Tibial nerve (tissue), 4 donors: Measurements from ENCODE around the gene DDTL. TPM values are rescaled to one million over a fixed set of nuclear protein-coding genes. Genes with fewer than 3 reads are reported as not detected.

ENCODE experiments used
- DNase-seq, 2 donors: peaks; one replicate each; pipeline ENCODE4 v3.0.0-alpha.2; 2019; ENCODE audit warnings: low spot score in 2 of 2
- H3K27ac ChIP-seq, 4 donors: fragments of 200-600 bp; sonication (generic) in 3 of 4; one replicate each; pipeline ENCODE4 v1.5.1; 2017 to 2019; ENCODE audit warnings: mild to moderate bottlenecking in 1 of 4
- H3K27me3 ChIP-seq, 2 donors: fragments of 200-600 bp; sonication (generic) in 1 of 2; one replicate each; pipeline versions ENCODE4 v1.5.1 to v1.6.0; 2017 to 2019
- H3K36me3 ChIP-seq, 3 donors: fragments of 200-600 bp; sonication (generic); one replicate each; pipeline ENCODE4 v1.5.1; 2018 to 2019
- H3K4me1 ChIP-seq, 4 donors: fragments of 200-600 bp; sonication (generic) in 3 of 4; one replicate each; pipeline ENCODE4 v1.5.1; 2017 to 2019
- H3K4me3 ChIP-seq, 4 donors: fragments of 200-600 bp; sonication (generic) in 3 of 4; one replicate each; pipeline ENCODE4 v1.5.1; 2017 to 2019; ENCODE audit warnings: mild to moderate bottlenecking in 1 of 4, moderate library complexity in 1 of 4
- H3K9me3 ChIP-seq, 4 donors: fragments of 200-600 bp; sonication (generic) in 3 of 4; one replicate each; pipeline ENCODE4 v1.5.1; 2017 to 2019
- CTCF ChIP-seq, 5 experiments: fragments of 200-600 bp in 3 of 5; fragments of 450-650 bp in 2 of 5; sonication (generic) in 3 of 5; IDR thresholded peaks; one replicate each; pipeline ENCODE4 v1.5.1; 2016 to 2019; ENCODE audit warnings: antibody characterized with exemption in 5 of 5, mild to moderate bottlenecking in 3 of 5, moderate library complexity in 2 of 5
- EP300 ChIP-seq, 2 donors: sonication (generic); formaldehyde crosslinking; IDR thresholded peaks; one replicate each; pipeline ENCODE4 v1.6.1; 2017; ENCODE audit warnings: antibody characterized with exemption in 2 of 2, mild to moderate bottlenecking in 1 of 2
- POLR2A ChIP-seq, 2 donors: fragments of 450-650 bp; IDR thresholded peaks; one replicate each; pipeline ENCODE4 v1.6.1; 2017; ENCODE audit warnings: antibody characterized with exemption in 2 of 2, mild to moderate bottlenecking in 2 of 2, moderate library complexity in 2 of 2
- WGBS, 2 donors: methylation state at CpG; one replicate each; pipeline ENCODE4 v1.1.5; 2018; 5-methylcytosine and 5-hydroxymethylcytosine counted together
- total RNA-seq, 4 donors: library from RNA; depleted of rRNA; stranded (reverse); fragments of >200 nt; gene quantifications; one replicate each; pipeline ENCODE4 v1.1.0, GENCODE V29; 2016

The DDTL gene
- total RNA-seq, 4 donors from 2014 or later: 2.4 to 4.6 (median 3.3) TPM; not detected in 1

GRCh38 chr22:24008381-24009226 lies 41.9 kb downstream of the DDTL start:
- no peak for DNase-seq
- 82 to 86% methylated on average over 6 of the region's 6 CpGs for WGBS, 2 donors
- no peak overlapping the region for H3K4me3 ChIP-seq
- no peaks in the 10 kb centered on the region for H3K27me3 ChIP-seq
- TF ChIP-seq CTCF (IDR thresholded peaks at IDR 0.05): no peak
- TF ChIP-seq POLR2A (IDR thresholded peaks at IDR 0.05): no peak
- no peak for TF ChIP-seq EP300 (IDR thresholded peaks at IDR 0.05)
- H3K36me3 ChIP-seq: no peaks in the 10 kb centered on the region
- H3K9me3 ChIP-seq: no peaks in the 10 kb centered on the region
- H3K27ac ChIP-seq: no peak overlapping the region
- H3K4me1 ChIP-seq: peaks cover 0 to 32% (median 4%) of the 10 kb centered on the region in 4 donors

- H3K27ac ChIP-seq: no peak overlapping the region
- H3K9me3 ChIP-seq: no peaks in the 10 kb centered on the region
- no peak overlapping the region for H3K4me3 ChIP-seq
- H3K4me1 ChIP-seq: peaks cover 0 to 34% (median 4%) of the 10 kb centered on the region in 4 donors
- WGBS, 2 donors: 83 to 90% methylated on average over 7 of the region's 7 CpGs
- H3K27me3 ChIP-seq: no peaks in the 10 kb centered on the region
- DNase-seq: no peak
- H3K36me3 ChIP-seq: no peaks in the 10 kb centered on the region
- TF ChIP-seq CTCF (IDR thresholded peaks at IDR 0.05) (no peak), EP300 (IDR thresholded peaks at IDR 0.05) (no peak), POLR2A (IDR thresholded peaks at IDR 0.05) (no peak)
Measured at GRCh38 chr22:24009227-24010017, 42.7 kb downstream of the DDTL start.

GRCh38 chr22:24010018-24010391 lies 43.3 kb downstream of the DDTL start:
- H3K9me3 ChIP-seq: no peaks in the 10 kb centered on the region
- no peaks in the 10 kb centered on the region for H3K36me3 ChIP-seq
- DNase-seq: no peak
- WGBS, 2 donors: 79 to 88% methylated on average over 2 of the region's 2 CpGs
- H3K4me1 ChIP-seq: peaks cover 0 to 34% (median 4%) of the 10 kb centered on the region in 4 donors
- H3K27ac ChIP-seq: no peak overlapping the region
- no peak overlapping the region for H3K4me3 ChIP-seq
- no peak for TF ChIP-seq EP300 (IDR thresholded peaks at IDR 0.05)
- TF ChIP-seq POLR2A (IDR thresholded peaks at IDR 0.05): no peak
- TF ChIP-seq CTCF (IDR thresholded peaks at IDR 0.05): no peak
- H3K27me3 ChIP-seq: no peaks in the 10 kb centered on the region

- Histone ChIP-seq H3K4me3 (peak overlapping the region; percentile 82 to 99 (median 82)), H3K27ac (peak overlapping the region in 3 of 4 donors; percentile 68 to 86 (median 85)), H3K27me3 (no peaks in the 10 kb centered on the region), H3K36me3 (no peaks in the 10 kb centered on the region), H3K9me3 (peaks cover 0 to 3% (median 0%) of the 10 kb centered on the region in 4 donors), H3K4me1 (peaks cover 0 to 29% (median 4%) of the 10 kb centered on the region in 4 donors)
- TF ChIP-seq EP300 (IDR thresholded peaks at IDR 0.05): no peak
- no peak for TF ChIP-seq POLR2A (IDR thresholded peaks at IDR 0.05)
- no peak for TF ChIP-seq CTCF (IDR thresholded peaks at IDR 0.05)
- no peak for DNase-seq
- 0 to 1% methylated on average over 10 of the region's 10 CpGs for WGBS, 2 donors
Measured at GRCh38 chr22:24011735-24012068, 45.0 kb downstream of the DDTL start.

GRCh38 chr22:24016156-24016555 lies 49.5 kb downstream of the DDTL start:
- H3K9me3 ChIP-seq: peaks cover 0 to 3% (median 0%) of the 10 kb centered on the region in 4 donors
- peaks cover 0 to 24% (median 4%) of the 10 kb centered on the region in 4 donors for H3K4me1 ChIP-seq
- WGBS, 2 donors: 90 to 100% methylated on average over 1 of the region's 1 CpG
- H3K4me3 ChIP-seq: no peak overlapping the region
- no peak for DNase-seq
- TF ChIP-seq POLR2A (IDR thresholded peaks at IDR 0.05): no peak
- no peak for TF ChIP-seq CTCF (IDR thresholded peaks at IDR 0.05)
- no peak for TF ChIP-seq EP300 (IDR thresholded peaks at IDR 0.05)
- no peak overlapping the region for H3K27ac ChIP-seq
- H3K36me3 ChIP-seq: peaks cover 0 to 9% (median 0%) of the 10 kb centered on the region in 3 donors
- H3K27me3 ChIP-seq: no peaks in the 10 kb centered on the region
